Adrenal gland (tissue), 12 donors: ENCODE measurements around the gene TPM4. TPM values are rescaled to one million over a fixed set of nuclear protein-coding genes. Genes with fewer than 3 reads are reported as not detected.
"Not testable (repeated sequence)": the region's sequence is repeated elsewhere in the genome, so short reads cannot be mapped to it uniquely, and the experiment has no call there.

Experiments
- DNase-seq, 7 donors: peaks; one replicate each; pipeline ENCODE4 v3.0.0-alpha.2; 2019 to 2020
- H3K27ac ChIP-seq, 5 donors: fragments of 200-600 bp; sonication (generic) in 4 of 5; 1 replicate in 3 of 5; 2 replicates in 2 of 5; pipeline versions ENCODE4 v1.5.1 to v1.8.0; 2016 to 2020; ENCODE audit warnings: mild to moderate bottlenecking in 1 of 5
- H3K27me3 ChIP-seq: fragments of 200-600 bp; 2 replicates; pipeline ENCODE4 v1.8.0; 2021
- H3K36me3 ChIP-seq, 2 donors: fragments of 200-600 bp; replicated peaks in 1 of 2; 1 replicate in 1 of 2; 2 replicates in 1 of 2; pipeline versions ENCODE4 v1.5.1 to v1.8.0; 2018 to 2022
- H3K4me1 ChIP-seq, 2 donors: fragments of 200-600 bp; replicated peaks in 1 of 2; 1 replicate in 1 of 2; 2 replicates in 1 of 2; pipeline versions ENCODE4 v1.5.1 to v1.8.0; 2018 to 2021
- H3K4me3 ChIP-seq, 4 donors: fragments of 200-600 bp; sonication (generic) in 3 of 4; one replicate each; pipeline ENCODE4 v1.5.1; 2016 to 2018
- H3K9me3 ChIP-seq, 3 donors: fragments of 200-600 bp; sonication (generic) in 1 of 3; replicated peaks in 1 of 3; 1 replicate in 2 of 3; 2 replicates in 1 of 3; pipeline versions ENCODE4 v1.5.1 to v1.8.0; 2016 to 2021
- POLR2A ChIP-seq, 2 donors: fragments of 450-650 bp; IDR thresholded peaks; one replicate each; pipeline ENCODE4 v1.6.1; 2017; ENCODE audit warnings: antibody characterized with exemption in 2 of 2, mild to moderate bottlenecking in 2 of 2, moderate library complexity in 1 of 2
- WGBS, 4 donors: extraction: QIAGEN DNeasy Blood & Tissue Kit in 2 of 4; methylation state at CpG; one replicate each; pipeline versions ENCODE4 v1.1.5 to v1.1.7; 2013 to 2017; 5-methylcytosine and 5-hydroxymethylcytosine counted together
- intact Hi-C, 2 donors: fragments of 100-400 bp; cut with DNase I; formaldehyde crosslinking; loops; one replicate each; pipeline versions ENCODE4 v1.14.1 to v1.15.0; 2022 to 2023
- polyA plus RNA-seq, 3 donors: library from polyadenylated mRNA; stranded (reverse); fragments of 200-250 nt in 2 of 3; fragments of 350-450 nt in 1 of 3; fragmentation: Illumina TruSeq in 1 of 3; extraction: RNeasy Lipid Tissue Mini Kit (QIAGEN cat#74804) in 1 of 3; gene quantifications; one replicate each; pipeline ENCODE4 v1.2.3, GENCODE V29; 2013 to 2014
- total RNA-seq, 9 donors: library from RNA; depleted of rRNA in 4 of 9; stranded (reverse); fragments of >200 nt in 4 of 9; fragments of 120-200 nt in 1 of 9; fragmentation: NEBNext Ultra II Directional in 1 of 9; extraction: Animal tissue kit (Norgen Biotek cat#: 25700) in 1 of 9; gene quantifications; one replicate each; pipeline versions ENCODE4 v1.1.0 to v1.2.4, GENCODE V29; 2013 to 2023
- TF ChIP-seq, protein P1 (sequence below), 6 experiments: fragments of 450-650 bp in 4 of 6; fragments of 200-600 bp in 2 of 6; sonication (generic) in 1 of 6; IDR thresholded peaks; 1 replicate in 5 of 6; 2 replicates in 1 of 6; pipeline versions ENCODE4 v1.5.1 to v1.8.0; 2016 to 2021; ENCODE audit warnings: antibody characterized with exemption in 6 of 6, mild to moderate bottlenecking in 2 of 6, moderate library complexity in 1 of 6
- donor health status: healthy with polysubstance abuse.
- donor health status: Bipolar disorder and iron deficiency.
- donor health status: DM: yes; HTN: yes; CAD: no.
- donor health status: DM: no; HTN: no; CAD: no.
- donor health status: DM: no; HTN: no; CAD: no.
- donor health status: DM: yes; HTN: yes; CAD: no.

The TPM4 gene
- total and polyA plus RNA-seq, 12 donors, result 111 to 294 (median 204) TPM

DNA sequence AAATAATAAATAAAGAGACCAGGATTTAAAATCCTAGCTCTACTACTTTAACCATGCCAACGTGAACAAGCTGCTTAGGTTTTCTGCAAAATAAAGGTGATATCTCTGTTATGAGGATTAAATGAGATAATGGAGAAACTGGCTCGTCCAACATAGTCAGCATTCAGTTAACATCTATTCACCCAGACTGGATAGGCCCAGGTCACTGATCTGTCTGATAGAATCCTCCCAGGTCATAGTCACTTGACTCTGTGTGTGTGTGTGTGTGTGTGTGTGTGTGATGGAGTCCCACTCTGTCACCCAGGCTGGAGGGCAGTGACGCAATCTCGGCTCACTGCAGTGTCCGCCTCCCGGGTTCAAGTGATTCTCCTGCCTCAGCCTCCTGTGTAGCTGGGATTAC, 22.5 kb downstream of the TPM4 start:
- peaks cover 8 to 11% of the 10 kb centered on the region in 2 donors for H3K4me1 ChIP-seq
- H3K27me3 ChIP-seq, result no peaks in the 10 kb centered on the region
- H3K27ac ChIP-seq, result peak overlapping the region; percentile 20 to 79 (median 60)
- no peak overlapping the region for H3K4me3 ChIP-seq
- WGBS, 4 donors, result 94 to 99% (median 94%) methylated on average over 2 to 6 of the region's 6 CpGs
- peaks cover 0 to 99% of the 10 kb centered on the region in 2 donors for H3K36me3 ChIP-seq
- TF ChIP-seq, protein P1, sequence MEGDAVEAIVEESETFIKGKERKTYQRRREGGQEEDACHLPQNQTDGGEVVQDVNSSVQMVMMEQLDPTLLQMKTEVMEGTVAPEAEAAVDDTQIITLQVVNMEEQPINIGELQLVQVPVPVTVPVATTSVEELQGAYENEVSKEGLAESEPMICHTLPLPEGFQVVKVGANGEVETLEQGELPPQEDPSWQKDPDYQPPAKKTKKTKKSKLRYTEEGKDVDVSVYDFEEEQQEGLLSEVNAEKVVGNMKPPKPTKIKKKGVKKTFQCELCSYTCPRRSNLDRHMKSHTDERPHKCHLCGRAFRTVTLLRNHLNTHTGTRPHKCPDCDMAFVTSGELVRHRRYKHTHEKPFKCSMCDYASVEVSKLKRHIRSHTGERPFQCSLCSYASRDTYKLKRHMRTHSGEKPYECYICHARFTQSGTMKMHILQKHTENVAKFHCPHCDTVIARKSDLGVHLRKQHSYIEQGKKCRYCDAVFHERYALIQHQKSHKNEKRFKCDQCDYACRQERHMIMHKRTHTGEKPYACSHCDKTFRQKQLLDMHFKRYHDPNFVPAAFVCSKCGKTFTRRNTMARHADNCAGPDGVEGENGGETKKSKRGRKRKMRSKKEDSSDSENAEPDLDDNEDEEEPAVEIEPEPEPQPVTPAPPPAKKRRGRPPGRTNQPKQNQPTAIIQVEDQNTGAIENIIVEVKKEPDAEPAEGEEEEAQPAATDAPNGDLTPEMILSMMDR (IDR thresholded peaks at IDR 0.05), result no peak
- no peak for TF ChIP-seq POLR2A (IDR thresholded peaks at IDR 0.05)
- H3K9me3 ChIP-seq, result no peaks in the 10 kb centered on the region
- intact Hi-C loops, result no loop called here
- DNase-seq, result no peak

DNA sequence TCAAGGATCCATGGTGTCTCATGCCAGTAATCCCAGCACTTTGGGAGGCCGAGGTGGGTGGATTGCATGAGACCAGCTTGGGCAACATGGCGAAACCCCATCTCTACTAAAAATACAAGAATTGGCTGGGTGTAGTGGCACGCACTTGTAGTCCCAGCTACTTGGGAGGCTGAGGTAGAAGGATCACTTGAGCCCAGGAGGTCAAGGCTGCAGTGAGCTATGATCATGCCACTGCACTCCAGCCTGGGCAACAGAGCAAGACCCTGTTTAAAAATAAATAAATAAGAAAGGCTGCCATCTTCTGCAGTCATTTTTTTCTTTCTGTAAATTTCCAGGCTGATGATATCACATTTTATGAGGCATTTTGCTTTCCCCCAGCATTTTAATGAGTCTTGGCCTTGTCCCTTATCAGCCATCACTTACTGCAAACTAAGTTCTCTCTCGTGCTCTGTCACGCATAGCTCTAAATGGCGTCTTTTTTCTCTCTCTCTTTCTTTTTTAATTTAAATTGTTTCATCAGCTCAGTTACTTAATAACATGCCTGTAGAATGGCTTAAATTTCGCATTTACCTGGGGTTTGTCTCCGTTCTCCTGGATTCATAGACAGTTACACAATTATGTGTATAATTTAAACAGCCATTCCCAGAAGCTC, 23.1 kb downstream of the TPM4 start:
- WGBS, 4 donors, result 68 to 79% (median 72%) methylated on average over 8 of the region's 8 CpGs
- Histone ChIP-seq H3K4me1 (peaks cover 8 to 11% of the 10 kb centered on the region in 2 donors), H3K36me3 (peaks cover 0 to 94% of the 10 kb centered on the region in 2 donors), H3K27ac (peak overlapping the region; percentile 32 to 79 (median 67))
- DNase-seq, result peak in 1 of 7 donors; percentile 38
- H3K27me3 ChIP-seq, intact Hi-C loops, H3K4me3 ChIP-seq, H3K9me3 ChIP-seq: not testable (repeated sequence)

DNA sequence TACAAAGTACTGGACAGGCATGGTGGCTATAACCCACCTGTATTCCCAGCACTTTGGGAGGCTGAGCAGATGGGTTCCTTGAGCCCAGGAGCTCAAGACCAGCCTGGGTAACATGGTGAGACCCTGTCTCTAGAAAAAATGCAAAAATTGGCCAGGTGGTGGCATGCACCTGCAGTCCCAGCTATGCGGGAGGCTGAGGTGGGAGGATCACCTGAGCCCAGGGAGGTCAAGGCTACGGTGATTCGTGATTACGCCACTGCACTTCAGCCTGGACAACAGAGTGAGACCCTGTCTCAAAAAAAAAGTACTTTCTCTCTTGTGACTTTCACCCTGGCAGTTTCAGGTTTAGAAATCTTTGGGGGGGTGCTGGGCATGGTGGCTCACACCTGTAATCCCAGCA, 24.2 kb downstream of the TPM4 start:
- Histone ChIP-seq H3K27me3 (no peaks in the 10 kb centered on the region), H3K4me3 (no peak overlapping the region), H3K36me3 (peaks cover 0 to 83% of the 10 kb centered on the region in 2 donors), H3K9me3 (no peaks in the 10 kb centered on the region), H3K4me1 (peaks cover 8 to 11% of the 10 kb centered on the region in 2 donors), H3K27ac (peak overlapping the region in 2 of 5 donors; percentile 75 to 78)
- DNase-seq, result no peak
- TF ChIP-seq, protein P1 (IDR thresholded peaks at IDR 0.05), result no peak
- no peak for TF ChIP-seq POLR2A (IDR thresholded peaks at IDR 0.05)
- intact Hi-C loops, result no loop called here
- WGBS, 4 donors, result 81 to 86% (median 85%) methylated on average over 3 to 4 of the region's 4 CpGs

DNA sequence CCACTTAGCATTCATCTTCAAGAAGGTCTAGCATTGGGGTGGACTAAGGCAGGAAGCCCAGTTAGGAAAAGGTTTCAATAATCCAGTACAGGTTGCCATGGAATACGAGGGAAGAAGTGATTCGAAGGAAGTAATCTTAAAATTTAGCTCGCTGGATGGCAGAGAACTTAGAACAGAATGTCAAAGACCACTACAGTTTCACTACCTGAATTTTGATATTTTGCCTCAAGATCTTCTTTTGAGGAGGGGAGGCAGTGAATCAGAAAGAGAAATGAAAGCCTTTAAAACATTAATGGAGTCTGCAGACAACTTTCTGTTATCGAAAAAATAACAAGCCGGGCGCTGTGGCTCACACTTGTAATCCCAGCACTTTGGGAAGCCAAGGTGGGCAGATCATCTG, 28.4 kb downstream of the TPM4 start:
- Histone ChIP-seq H3K9me3 (no peaks in the 10 kb centered on the region), H3K4me3 (no peak overlapping the region), H3K36me3 (peaks cover 0 to 42% of the 10 kb centered on the region in 2 donors), H3K27me3 (no peaks in the 10 kb centered on the region), H3K4me1 (peaks cover 4 to 9% of the 10 kb centered on the region in 2 donors), H3K27ac (no peak overlapping the region)
- intact Hi-C loops, result no loop called here
- 79 to 88% (median 83%) methylated on average over 6 of the region's 6 CpGs for WGBS, 4 donors
- no peak for DNase-seq
- TF ChIP-seq, protein P1 (IDR thresholded peaks at IDR 0.05), result no peak
- no peak for TF ChIP-seq POLR2A (IDR thresholded peaks at IDR 0.05)

DNA sequence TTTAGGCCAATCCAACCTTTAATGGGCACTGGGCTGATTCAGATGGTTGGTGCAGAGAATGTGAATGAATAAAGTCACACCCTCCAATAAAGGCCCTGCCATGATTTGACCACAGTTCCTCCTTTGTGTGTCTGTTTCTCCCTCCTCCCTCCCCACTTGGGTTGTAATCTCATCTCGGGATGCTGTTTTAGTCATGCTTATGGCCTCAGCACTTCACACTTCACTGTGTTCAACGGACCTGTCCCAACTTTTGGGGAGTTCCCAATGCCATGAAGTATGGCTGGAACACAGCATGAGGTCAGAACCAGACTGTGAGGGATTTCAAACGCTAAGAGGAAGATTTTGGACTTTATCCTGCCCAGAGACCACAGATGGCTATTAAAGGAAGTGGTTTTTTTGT, 29.8 kb downstream of the TPM4 start:
- H3K27me3 ChIP-seq, result no peaks in the 10 kb centered on the region
- H3K4me1 ChIP-seq, result peaks cover 4 to 5% of the 10 kb centered on the region in 2 donors
- WGBS, 4 donors, result 22 to 34% (median 30%) methylated on average over 3 of the region's 3 CpGs
- H3K36me3 ChIP-seq, result peaks cover 0 to 28% of the 10 kb centered on the region in 2 donors
- no peaks in the 10 kb centered on the region for H3K9me3 ChIP-seq
- intact Hi-C loops, result no loop called here
- TF ChIP-seq POLR2A (IDR thresholded peaks at IDR 0.05), result no peak
- TF ChIP-seq, protein P1 (IDR thresholded peaks at IDR 0.05), result no peak
- no peak overlapping the region for H3K4me3 ChIP-seq
- DNase-seq, result no peak
- H3K27ac ChIP-seq, result peak overlapping the region in 1 of 5 donors; percentile 5
